ENCODE data around the gene PRDM15.
A peak's percentile ranks its signal among the peaks of the same experiment; 100 is the strongest.

PRDM15 gene

GRCh38 chr21:41819856-41820281, 59.3 kb downstream of the PRDM15 start:
- peaks cover 5% of the 10 kb centered on the region for H3K4me1 Mint-ChIP-seq (ENCODE audit: low read depth)
- no peaks in the 10 kb centered on the region for H3K9me3 Mint-ChIP-seq
- no peaks in the 10 kb centered on the region for H3K27me3 Mint-ChIP-seq
- peaks cover 71% of the 10 kb centered on the region for H3K36me3 Mint-ChIP-seq (ENCODE audit: low read depth)
- H3K27ac Mint-ChIP-seq, result no peak overlapping the region
- no peak overlapping the region for H3K4me3 Mint-ChIP-seq
- intact Hi-C loops (cut with micrococcal nuclease), result no loop called here

- intact Hi-C loops (cut with micrococcal nuclease), result no loop called here
- no peaks in the 10 kb centered on the region for H3K27me3 Mint-ChIP-seq
- peaks cover 72% of the 10 kb centered on the region for H3K36me3 Mint-ChIP-seq (ENCODE audit: low read depth)
- H3K27ac Mint-ChIP-seq, result no peak overlapping the region
- no peak overlapping the region for H3K4me3 Mint-ChIP-seq
- H3K9me3 Mint-ChIP-seq, result no peaks in the 10 kb centered on the region
- peaks cover 5% of the 10 kb centered on the region for H3K4me1 Mint-ChIP-seq (ENCODE audit: low read depth)
These were observed 59.8 kb downstream of the PRDM15 start for GRCh38 chr21:41819236-41819855.

GRCh38 chr21:41817877-41818855, 61.0 kb downstream of the PRDM15 start:
- Mint-ChIP-seq H3K36me3 (ENCODE audit: low read depth) (peaks cover 72% of the 10 kb centered on the region), H3K4me1 (ENCODE audit: low read depth) (peaks cover 5% of the 10 kb centered on the region), H3K4me3 (no peak overlapping the region), H3K27ac (no peak overlapping the region), H3K9me3 (no peaks in the 10 kb centered on the region), H3K27me3 (no peaks in the 10 kb centered on the region)
- intact Hi-C loops (cut with micrococcal nuclease), result loop anchor here (2.0 kb wide), 1 partner anchor 207 kb away; no protein-coding TSS in a partner anchor

- Mint-ChIP-seq H3K4me3 (no peak overlapping the region), H3K36me3 (ENCODE audit: low read depth) (peaks cover 74% of the 10 kb centered on the region), H3K9me3 (no peaks in the 10 kb centered on the region), H3K27me3 (no peaks in the 10 kb centered on the region), H3K4me1 (ENCODE audit: low read depth) (peaks cover 5% of the 10 kb centered on the region), H3K27ac (no peak overlapping the region)
- intact Hi-C loops (cut with micrococcal nuclease), result loop anchor here (2.0 kb wide), 1 partner anchor 206 kb away; no protein-coding TSS in a partner anchor
These were observed 61.9 kb downstream of the PRDM15 start for GRCh38 chr21:41817228-41817627.

GRCh38 chr21:41816583-41817165, 62.5 kb downstream of the PRDM15 start:
- H3K4me3 Mint-ChIP-seq, result peak overlapping the region; percentile 41
- no peak overlapping the region for H3K27ac Mint-ChIP-seq
- intact Hi-C loops (cut with micrococcal nuclease), result loop anchor here (1.0 to 2.0 kb wide), 2 partner anchors 206 to 301 kb away; no protein-coding TSS in a partner anchor
- peaks cover 73% of the 10 kb centered on the region for H3K36me3 Mint-ChIP-seq (ENCODE audit: low read depth)
- H3K4me1 Mint-ChIP-seq (ENCODE audit: low read depth), result peaks cover 5% of the 10 kb centered on the region
- H3K27me3 Mint-ChIP-seq, result no peaks in the 10 kb centered on the region
- no peaks in the 10 kb centered on the region for H3K9me3 Mint-ChIP-seq

- Mint-ChIP-seq H3K4me3 (no peak overlapping the region), H3K27ac (no peak overlapping the region)
- intact Hi-C loops (cut with micrococcal nuclease), result loop anchor here (1.0 to 2.0 kb wide), 2 partner anchors 205 to 301 kb away; no protein-coding TSS in a partner anchor
These were observed 63.2 kb downstream of the PRDM15 start for GRCh38 chr21:41815652-41816582.

GRCh38 chr21:41813226-41813625, 65.9 kb downstream of the PRDM15 start:
- intact Hi-C loops (cut with micrococcal nuclease), result no loop called here
- Mint-ChIP-seq H3K27me3 (no peaks in the 10 kb centered on the region), H3K9me3 (no peaks in the 10 kb centered on the region), H3K4me1 (ENCODE audit: low read depth) (peaks cover 5% of the 10 kb centered on the region), H3K36me3 (ENCODE audit: low read depth) (peaks cover 77% of the 10 kb centered on the region), H3K27ac (no peak overlapping the region), H3K4me3 (no peak overlapping the region)

More at GRCh38 chr21:41815652-41816582, 63.2 kb downstream of the PRDM15 start:
- peaks cover 71% of the 10 kb centered on the region for H3K36me3 Mint-ChIP-seq (ENCODE audit: low read depth)
- peaks cover 5% of the 10 kb centered on the region for H3K4me1 Mint-ChIP-seq (ENCODE audit: low read depth)
- no peaks in the 10 kb centered on the region for H3K9me3 Mint-ChIP-seq
- H3K27me3 Mint-ChIP-seq, result no peaks in the 10 kb centered on the region

- Mint-ChIP-seq H3K9me3 (no peaks in the 10 kb centered on the region), H3K4me3 (no peak overlapping the region), H3K36me3 (ENCODE audit: low read depth) (peaks cover 79% of the 10 kb centered on the region), H3K27me3 (no peaks in the 10 kb centered on the region), H3K27ac (no peak overlapping the region), H3K4me1 (ENCODE audit: low read depth) (peaks cover 5% of the 10 kb centered on the region)
- intact Hi-C loops (cut with micrococcal nuclease), result no loop called here
These were observed 66.5 kb downstream of the PRDM15 start for GRCh38 chr21:41812679-41813078.

GRCh38 chr21:41810597-41810932, 68.6 kb downstream of the PRDM15 start:
- Mint-ChIP-seq H3K4me1 (ENCODE audit: low read depth) (no peaks in the 10 kb centered on the region), H3K36me3 (ENCODE audit: low read depth) (peaks cover 87% of the 10 kb centered on the region), H3K27me3 (no peaks in the 10 kb centered on the region), H3K4me3 (no peak overlapping the region), H3K27ac (no peak overlapping the region), H3K9me3 (peaks cover 9% of the 10 kb centered on the region)
- intact Hi-C loops (cut with micrococcal nuclease), result no loop called here

GRCh38 chr21:41809891-41810596, 69.1 kb downstream of the PRDM15 start:
- H3K27me3 Mint-ChIP-seq, result no peaks in the 10 kb centered on the region
- H3K27ac Mint-ChIP-seq, result no peak overlapping the region
- no peaks in the 10 kb centered on the region for H3K4me1 Mint-ChIP-seq (ENCODE audit: low read depth)
- peaks cover 9% of the 10 kb centered on the region for H3K9me3 Mint-ChIP-seq
- no peak overlapping the region for H3K4me3 Mint-ChIP-seq
- peaks cover 82% of the 10 kb centered on the region for H3K36me3 Mint-ChIP-seq (ENCODE audit: low read depth)
- intact Hi-C loops (cut with micrococcal nuclease), result no loop called here

GRCh38 chr21:41808846-41809245, 70.3 kb downstream of the PRDM15 start:
- H3K27me3 Mint-ChIP-seq, result no peaks in the 10 kb centered on the region
- peaks cover 9% of the 10 kb centered on the region for H3K9me3 Mint-ChIP-seq
- H3K27ac Mint-ChIP-seq, result no peak overlapping the region
- intact Hi-C loops (cut with micrococcal nuclease), result no loop called here
- H3K4me3 Mint-ChIP-seq, result no peak overlapping the region
- no peaks in the 10 kb centered on the region for H3K4me1 Mint-ChIP-seq (ENCODE audit: low read depth)
- H3K36me3 Mint-ChIP-seq (ENCODE audit: low read depth), result peaks cover 81% of the 10 kb centered on the region

- Mint-ChIP-seq H3K4me1 (ENCODE audit: low read depth) (no peaks in the 10 kb centered on the region), H3K27me3 (no peaks in the 10 kb centered on the region), H3K27ac (no peak overlapping the region), H3K4me3 (no peak overlapping the region), H3K36me3 (ENCODE audit: low read depth) (peaks cover 79% of the 10 kb centered on the region), H3K9me3 (peaks cover 9% of the 10 kb centered on the region)
- intact Hi-C loops (cut with micrococcal nuclease), result no loop called here
These were observed 71.0 kb downstream of the PRDM15 start for GRCh38 chr21:41808094-41808493.

- Mint-ChIP-seq H3K27me3 (no peaks in the 10 kb centered on the region), H3K9me3 (peaks cover 9% of the 10 kb centered on the region), H3K4me1 (ENCODE audit: low read depth) (peaks cover 11% of the 10 kb centered on the region), H3K36me3 (ENCODE audit: low read depth) (peaks cover 77% of the 10 kb centered on the region), H3K4me3 (no peak overlapping the region), H3K27ac (no peak overlapping the region)
- intact Hi-C loops (cut with micrococcal nuclease), result no loop called here
These were observed 72.4 kb downstream of the PRDM15 start for GRCh38 chr21:41806773-41807172.
